Ishikawa (cell line): Measurements from ENCODE around the gene TNS3.

Source experiments
- CEBPB ChIP-seq: IDR thresholded peaks from 2 replicates; pipeline ENCODE4 v1.6.1; 2012
- CREB1 ChIP-seq: IDR thresholded peaks from 2 replicates; pipeline ENCODE4 v1.6.1; 2012; ENCODE audit warnings: low read depth
- EGR1 ChIP-seq: IDR thresholded peaks from 2 replicates; pipeline ENCODE4 v1.6.1; 2012
- EP300 ChIP-seq: IDR thresholded peaks from 2 replicates; pipeline ENCODE4 v1.6.1; 2012; ENCODE audit warnings: borderline replicate concordance
- FOXM1 ChIP-seq: IDR thresholded peaks from 2 replicates; pipeline ENCODE4 v1.6.1; 2012; ENCODE audit warnings: low read depth, borderline replicate concordance
- NFIC ChIP-seq: IDR thresholded peaks from 2 replicates; pipeline ENCODE4 v1.6.1; 2012
- RAD21 ChIP-seq: IDR thresholded peaks from 2 replicates; pipeline ENCODE4 v1.6.1; 2012; ENCODE audit warnings: low read depth
- TAF1 ChIP-seq: IDR thresholded peaks from 2 replicates; pipeline ENCODE4 v1.6.1; 2012; ENCODE audit warnings: low read depth, mild to moderate bottlenecking
- TCF12 ChIP-seq: IDR thresholded peaks from 2 replicates; pipeline ENCODE4 v1.6.1; 2012; ENCODE audit warnings: low read depth
- TEAD4 ChIP-seq: IDR thresholded peaks from 2 replicates; pipeline ENCODE4 v1.6.1; 2012
- YY1 ChIP-seq: IDR thresholded peaks from 2 replicates; pipeline ENCODE4 v1.6.1; 2012; ENCODE audit warnings: low read depth
- ZBTB7A ChIP-seq: IDR thresholded peaks from 2 replicates; pipeline ENCODE4 v1.6.1; 2012; ENCODE audit warnings: low read depth
- TF ChIP-seq, protein P1 (sequence below): IDR thresholded peaks from 2 replicates; pipeline ENCODE4 v1.6.1; 2012
- TF ChIP-seq, protein P2 (sequence below): IDR thresholded peaks from 2 replicates; pipeline ENCODE4 v1.6.1; 2012
- TF ChIP-seq, protein P3 (sequence below): IDR thresholded peaks from 2 replicates; pipeline ENCODE4 v1.6.1; 2012; ENCODE audit warnings: low read depth, mild to moderate bottlenecking

TNS3 gene

DNA sequence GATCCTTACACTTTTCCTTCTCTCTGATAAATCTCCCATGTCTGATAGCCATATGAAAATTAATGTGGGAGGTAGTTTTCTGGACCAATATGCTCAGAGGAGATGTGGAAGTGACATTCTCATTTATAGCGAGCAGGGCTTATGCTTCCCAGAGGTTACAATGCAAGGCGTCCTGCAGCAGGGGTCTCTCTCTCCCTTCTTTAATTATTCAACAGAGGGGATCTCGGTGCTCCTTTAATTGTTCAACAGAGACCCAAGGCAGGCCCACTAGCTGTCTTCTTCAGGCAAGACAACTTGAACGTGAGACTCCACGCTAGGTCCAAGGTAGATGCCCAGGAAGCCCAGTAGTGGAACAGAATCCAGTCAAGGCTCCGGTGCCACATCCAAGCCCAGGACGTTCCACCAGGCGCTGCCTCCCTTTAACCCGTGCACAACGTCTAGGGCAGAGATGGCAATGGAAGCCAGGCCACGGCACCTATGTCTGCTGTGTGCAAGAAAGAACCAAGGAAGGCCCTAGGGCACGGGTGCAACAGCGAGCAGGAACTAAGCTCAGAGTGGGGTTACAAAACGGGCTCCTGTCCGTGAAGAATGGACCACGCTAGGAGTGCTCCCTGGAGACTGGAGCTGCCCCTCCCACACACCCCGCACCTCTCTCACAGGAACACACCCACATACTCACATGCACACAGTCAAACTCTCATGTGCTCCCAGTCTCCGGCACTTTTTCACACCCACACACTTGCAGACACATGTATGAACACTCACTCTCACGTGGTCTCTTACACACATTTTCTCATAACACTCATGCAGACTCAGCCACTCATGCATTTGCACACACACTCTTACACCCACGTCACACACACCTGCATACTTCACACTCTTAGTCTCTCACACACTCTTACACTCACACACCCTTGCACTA lies 230.4 kb downstream of the TNS3 start:
- no peak for TF ChIP-seq TEAD4
- TF ChIP-seq, protein P1, sequence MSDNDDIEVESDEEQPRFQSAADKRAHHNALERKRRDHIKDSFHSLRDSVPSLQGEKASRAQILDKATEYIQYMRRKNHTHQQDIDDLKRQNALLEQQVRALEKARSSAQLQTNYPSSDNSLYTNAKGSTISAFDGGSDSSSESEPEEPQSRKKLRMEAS, result no peak

DNA sequence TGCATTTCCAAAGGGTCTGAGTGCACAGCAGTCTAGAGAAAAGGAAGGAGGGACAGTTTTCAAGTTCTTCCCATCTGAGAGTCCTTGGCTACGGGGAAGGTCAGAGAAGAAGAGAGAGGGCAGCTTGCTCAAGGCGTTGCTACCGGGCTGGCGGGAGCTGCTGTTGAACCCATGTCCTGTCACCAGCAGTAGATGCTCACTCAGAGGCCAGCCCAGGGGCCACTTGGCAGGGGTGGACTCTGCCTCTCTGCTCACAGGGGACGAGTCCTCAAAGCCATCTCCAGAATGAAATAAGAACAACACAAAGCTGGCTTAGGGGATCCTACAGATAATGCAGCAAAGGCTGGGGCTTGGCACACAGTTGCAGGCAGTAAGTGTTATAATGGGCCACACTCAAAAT lies 231.5 kb downstream of the TNS3 start:
- TF ChIP-seq, protein P2, sequence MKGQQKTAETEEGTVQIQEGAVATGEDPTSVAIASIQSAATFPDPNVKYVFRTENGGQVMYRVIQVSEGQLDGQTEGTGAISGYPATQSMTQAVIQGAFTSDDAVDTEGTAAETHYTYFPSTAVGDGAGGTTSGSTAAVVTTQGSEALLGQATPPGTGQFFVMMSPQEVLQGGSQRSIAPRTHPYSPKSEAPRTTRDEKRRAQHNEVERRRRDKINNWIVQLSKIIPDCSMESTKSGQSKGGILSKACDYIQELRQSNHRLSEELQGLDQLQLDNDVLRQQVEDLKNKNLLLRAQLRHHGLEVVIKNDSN, result no peak
- TF ChIP-seq, protein P1, result no peak
- no peak for TF ChIP-seq TCF12
- TF ChIP-seq CREB1, result no peak
- no peak for TF ChIP-seq EP300
- TF ChIP-seq RAD21, result no peak
- no peak for TF ChIP-seq ZBTB7A
- TF ChIP-seq, protein P3, sequence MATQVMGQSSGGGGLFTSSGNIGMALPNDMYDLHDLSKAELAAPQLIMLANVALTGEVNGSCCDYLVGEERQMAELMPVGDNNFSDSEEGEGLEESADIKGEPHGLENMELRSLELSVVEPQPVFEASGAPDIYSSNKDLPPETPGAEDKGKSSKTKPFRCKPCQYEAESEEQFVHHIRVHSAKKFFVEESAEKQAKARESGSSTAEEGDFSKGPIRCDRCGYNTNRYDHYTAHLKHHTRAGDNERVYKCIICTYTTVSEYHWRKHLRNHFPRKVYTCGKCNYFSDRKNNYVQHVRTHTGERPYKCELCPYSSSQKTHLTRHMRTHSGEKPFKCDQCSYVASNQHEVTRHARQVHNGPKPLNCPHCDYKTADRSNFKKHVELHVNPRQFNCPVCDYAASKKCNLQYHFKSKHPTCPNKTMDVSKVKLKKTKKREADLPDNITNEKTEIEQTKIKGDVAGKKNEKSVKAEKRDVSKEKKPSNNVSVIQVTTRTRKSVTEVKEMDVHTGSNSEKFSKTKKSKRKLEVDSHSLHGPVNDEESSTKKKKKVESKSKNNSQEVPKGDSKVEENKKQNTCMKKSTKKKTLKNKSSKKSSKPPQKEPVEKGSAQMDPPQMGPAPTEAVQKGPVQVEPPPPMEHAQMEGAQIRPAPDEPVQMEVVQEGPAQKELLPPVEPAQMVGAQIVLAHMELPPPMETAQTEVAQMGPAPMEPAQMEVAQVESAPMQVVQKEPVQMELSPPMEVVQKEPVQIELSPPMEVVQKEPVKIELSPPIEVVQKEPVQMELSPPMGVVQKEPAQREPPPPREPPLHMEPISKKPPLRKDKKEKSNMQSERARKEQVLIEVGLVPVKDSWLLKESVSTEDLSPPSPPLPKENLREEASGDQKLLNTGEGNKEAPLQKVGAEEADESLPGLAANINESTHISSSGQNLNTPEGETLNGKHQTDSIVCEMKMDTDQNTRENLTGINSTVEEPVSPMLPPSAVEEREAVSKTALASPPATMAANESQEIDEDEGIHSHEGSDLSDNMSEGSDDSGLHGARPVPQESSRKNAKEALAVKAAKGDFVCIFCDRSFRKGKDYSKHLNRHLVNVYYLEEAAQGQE, result no peak
- no peak for TF ChIP-seq CEBPB
- TF ChIP-seq TEAD4, result no peak
- no peak for TF ChIP-seq EGR1
- no peak for TF ChIP-seq FOXM1
- TF ChIP-seq NFIC, result no peak
- no peak for TF ChIP-seq YY1
- TF ChIP-seq TAF1, result no peak

DNA sequence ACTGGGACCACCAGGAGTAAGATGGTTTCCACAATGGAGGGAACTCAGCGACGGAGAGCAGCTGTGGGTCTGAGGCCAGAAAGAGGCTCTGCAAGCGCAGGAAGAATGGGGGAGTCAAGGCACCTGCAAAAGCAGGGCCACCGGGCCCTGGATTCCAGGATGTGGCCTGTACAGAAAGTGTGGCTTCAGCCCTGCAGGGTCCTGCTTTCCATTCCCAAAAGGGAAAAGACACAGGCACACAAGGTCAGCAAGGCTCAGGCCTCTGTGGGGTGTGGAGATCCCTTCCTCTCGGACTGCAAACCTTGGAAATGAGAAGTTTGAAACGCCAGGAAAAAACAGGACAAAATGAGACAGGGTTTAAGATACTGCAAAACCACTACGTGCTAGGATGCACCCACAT lies 232.5 kb downstream of the TNS3 start:
- TF ChIP-seq ZBTB7A (no peak), YY1 (no peak), EGR1 (no peak), CEBPB (no peak), RAD21 (no peak), EP300 (no peak), TCF12 (no peak), CREB1 (no peak), NFIC (no peak), FOXM1 (no peak)
- TF ChIP-seq, protein P1, result no peak
- TF ChIP-seq, protein P3, result no peak
- TF ChIP-seq, protein P2, result no peak

DNA sequence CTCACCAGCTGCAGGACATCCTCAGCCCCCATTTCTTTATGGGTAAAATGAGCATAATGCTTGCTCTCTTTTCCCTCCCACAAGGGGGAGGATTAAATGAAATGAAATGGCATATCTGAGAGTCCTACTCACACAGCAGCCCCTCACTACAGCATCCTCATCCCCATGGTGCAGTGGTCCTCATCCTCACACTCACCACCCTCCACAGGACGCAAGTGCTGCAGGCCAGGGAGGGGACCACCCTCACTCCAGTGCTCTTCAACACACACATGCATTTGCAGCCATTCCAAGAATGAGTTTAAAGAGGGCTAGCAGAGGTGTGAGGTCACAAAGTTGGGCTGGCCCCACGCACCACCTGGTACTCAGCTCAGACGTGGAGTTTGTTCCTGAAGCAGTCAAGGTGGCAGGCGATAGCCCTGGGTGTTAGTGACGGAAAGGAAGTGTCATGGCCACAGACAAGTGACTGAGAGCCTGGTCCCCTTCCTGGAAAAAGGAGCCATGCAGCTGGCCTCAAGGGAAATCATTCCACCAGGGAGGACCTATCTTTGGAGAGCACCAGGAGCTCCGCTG lies 234.0 kb downstream of the TNS3 start:
- no peak for TF ChIP-seq EP300
- no peak for TF ChIP-seq CREB1
- no peak for TF ChIP-seq FOXM1
- no peak for TF ChIP-seq TEAD4
- TF ChIP-seq YY1, result no peak

DNA sequence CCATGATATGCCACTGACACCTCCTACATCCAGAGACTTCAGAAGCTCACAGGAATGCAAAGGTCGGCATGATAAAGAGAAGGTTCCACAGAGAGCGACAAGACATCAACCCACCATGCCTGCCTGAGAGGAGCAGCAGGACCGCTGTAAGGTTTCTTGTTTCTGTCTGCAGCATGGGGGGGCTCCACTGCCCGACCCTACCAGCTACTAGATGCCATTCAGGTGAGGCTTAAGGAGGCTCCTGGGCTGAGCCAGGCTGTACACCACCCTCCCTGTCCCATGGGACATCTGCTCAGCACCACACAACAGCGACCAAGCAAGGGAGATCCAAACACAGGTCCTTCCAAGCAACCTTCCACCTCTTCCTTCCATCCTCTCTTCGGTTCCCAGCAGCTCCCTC lies 234.6 kb downstream of the TNS3 start:
- no peak for TF ChIP-seq CEBPB
- no peak for TF ChIP-seq EGR1

DNA sequence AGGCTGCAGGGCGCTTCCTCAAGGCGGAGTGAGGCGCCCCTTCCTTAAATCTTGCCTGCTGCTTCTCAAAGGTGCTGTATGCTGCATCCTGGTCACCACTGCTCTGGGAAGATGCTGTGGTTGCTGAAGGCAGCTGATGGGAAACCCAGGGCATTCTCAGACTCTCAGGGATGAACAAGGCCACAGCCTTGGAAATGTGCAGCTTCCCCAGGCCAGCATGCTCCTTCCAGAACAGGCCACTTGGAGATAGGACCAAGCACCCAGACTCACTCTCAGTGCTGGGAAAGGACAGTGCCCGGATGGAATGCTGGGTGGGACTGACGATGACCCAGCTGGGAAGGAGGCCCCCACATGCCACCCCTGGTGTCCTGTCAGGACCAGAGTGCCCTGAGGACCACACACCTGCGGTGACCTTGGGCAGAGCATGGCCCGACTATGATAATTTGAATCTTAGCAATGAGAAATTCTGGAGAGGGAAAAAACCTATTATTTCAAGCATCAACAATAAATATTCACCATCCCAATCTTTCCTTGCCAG lies 235.5 kb downstream of the TNS3 start:
- TF ChIP-seq, protein P3, result no peak
